ENCODE data around the gene DTNA. TPM values are rescaled to one million over a fixed set of nuclear protein-coding genes. Genes with fewer than 3 reads are reported as not detected.
"Not testable (repeated sequence)": the region's sequence is repeated elsewhere in the genome, so short reads cannot be mapped to it uniquely, and the experiment has no call there.

The DTNA gene
- total RNA-seq, 1 donor from 2014 or later, result 18.4 TPM

GRCh38 chr18:34729264-34729663, 19.2 kb downstream of the DTNA start:
- Histone ChIP-seq H3K27ac (peak overlapping the region; percentile 60), H3K4me3 (no peak overlapping the region), H3K9me3 (no peaks in the 10 kb centered on the region), H3K27me3 (no peaks in the 10 kb centered on the region), H3K4me1 (no peaks in the 10 kb centered on the region), H3K36me3 (no peaks in the 10 kb centered on the region)
- TF ChIP-seq POLR2A (IDR thresholded peaks at IDR 0.05) (no peak), POLR2AphosphoS5 (IDR thresholded peaks at IDR 0.05; ENCODE audit: insufficient read depth in 1 of 2, low read depth in 1 of 2) (no peak)
- TF ChIP-seq, protein P1, sequence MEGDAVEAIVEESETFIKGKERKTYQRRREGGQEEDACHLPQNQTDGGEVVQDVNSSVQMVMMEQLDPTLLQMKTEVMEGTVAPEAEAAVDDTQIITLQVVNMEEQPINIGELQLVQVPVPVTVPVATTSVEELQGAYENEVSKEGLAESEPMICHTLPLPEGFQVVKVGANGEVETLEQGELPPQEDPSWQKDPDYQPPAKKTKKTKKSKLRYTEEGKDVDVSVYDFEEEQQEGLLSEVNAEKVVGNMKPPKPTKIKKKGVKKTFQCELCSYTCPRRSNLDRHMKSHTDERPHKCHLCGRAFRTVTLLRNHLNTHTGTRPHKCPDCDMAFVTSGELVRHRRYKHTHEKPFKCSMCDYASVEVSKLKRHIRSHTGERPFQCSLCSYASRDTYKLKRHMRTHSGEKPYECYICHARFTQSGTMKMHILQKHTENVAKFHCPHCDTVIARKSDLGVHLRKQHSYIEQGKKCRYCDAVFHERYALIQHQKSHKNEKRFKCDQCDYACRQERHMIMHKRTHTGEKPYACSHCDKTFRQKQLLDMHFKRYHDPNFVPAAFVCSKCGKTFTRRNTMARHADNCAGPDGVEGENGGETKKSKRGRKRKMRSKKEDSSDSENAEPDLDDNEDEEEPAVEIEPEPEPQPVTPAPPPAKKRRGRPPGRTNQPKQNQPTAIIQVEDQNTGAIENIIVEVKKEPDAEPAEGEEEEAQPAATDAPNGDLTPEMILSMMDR (IDR thresholded peaks at IDR 0.05), result no peak
- intact Hi-C loops (cut with DNase I), result no loop called here
- DNase-seq (ENCODE audit: extremely low spot score in 2 of 2), result no peak

GRCh38 chr18:34729740-34730355, 19.8 kb downstream of the DTNA start:
- intact Hi-C loops (cut with DNase I), result no loop called here
- Histone ChIP-seq H3K27ac (peak overlapping the region; percentile 60), H3K4me3 (no peak overlapping the region), H3K4me1 (no peaks in the 10 kb centered on the region), H3K36me3 (no peaks in the 10 kb centered on the region), H3K9me3 (no peaks in the 10 kb centered on the region), H3K27me3 (no peaks in the 10 kb centered on the region)
- TF ChIP-seq POLR2AphosphoS5 (IDR thresholded peaks at IDR 0.05; ENCODE audit: insufficient read depth in 1 of 2, low read depth in 1 of 2) (peak in 1 of 2 donors; percentile 38), POLR2A (IDR thresholded peaks at IDR 0.05) (no peak)
- DNase-seq (ENCODE audit: extremely low spot score in 2 of 2), result no peak

- Histone ChIP-seq H3K27me3 (no peaks in the 10 kb centered on the region), H3K9me3 (no peaks in the 10 kb centered on the region), H3K4me1 (no peaks in the 10 kb centered on the region), H3K27ac (peak overlapping the region; percentile 60), H3K4me3 (no peak overlapping the region), H3K36me3 (no peaks in the 10 kb centered on the region)
- no peak for TF ChIP-seq POLR2AphosphoS5 (IDR thresholded peaks at IDR 0.05; ENCODE audit: insufficient read depth in 1 of 2, low read depth in 1 of 2)
- DNase-seq (ENCODE audit: extremely low spot score in 2 of 2), result no peak
- intact Hi-C loops (cut with DNase I), result no loop called here
These were observed 20.7 kb downstream of the DTNA start for GRCh38 chr18:34730774-34731173.

DNA sequence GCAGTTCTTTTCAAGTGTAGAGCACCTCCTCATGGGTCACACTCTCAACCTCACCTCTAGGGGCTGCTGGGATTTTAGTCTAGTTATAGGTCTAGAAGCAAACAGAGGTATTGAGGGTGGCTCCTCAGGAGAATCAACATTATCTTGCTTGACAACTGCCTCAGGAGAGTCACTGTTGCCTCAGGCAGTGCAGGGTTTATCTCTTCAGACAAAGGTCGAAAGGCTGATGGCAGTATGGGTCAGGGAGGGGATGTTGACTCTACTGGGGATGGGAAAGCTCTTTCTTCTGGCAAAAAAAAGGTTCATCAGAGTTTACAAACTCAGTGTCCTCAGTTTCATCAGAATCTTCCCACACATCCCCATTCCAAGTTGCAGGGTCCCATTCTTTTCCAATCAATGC, 24.0 kb downstream of the DTNA start:
- no peaks in the 10 kb centered on the region for H3K4me1 ChIP-seq
- TF ChIP-seq POLR2AphosphoS5 (IDR thresholded peaks at IDR 0.05; ENCODE audit: insufficient read depth in 1 of 2, low read depth in 1 of 2) (no peak), POLR2A (IDR thresholded peaks at IDR 0.05) (no peak)
- H3K36me3 ChIP-seq, result no peaks in the 10 kb centered on the region
- no peak overlapping the region for H3K27ac ChIP-seq
- no peaks in the 10 kb centered on the region for H3K27me3 ChIP-seq
- DNase-seq (ENCODE audit: extremely low spot score in 2 of 2), result no peak
- intact Hi-C loops (cut with DNase I), result no loop called here
- no peak overlapping the region for H3K4me3 ChIP-seq
- no peaks in the 10 kb centered on the region for H3K9me3 ChIP-seq

DNA sequence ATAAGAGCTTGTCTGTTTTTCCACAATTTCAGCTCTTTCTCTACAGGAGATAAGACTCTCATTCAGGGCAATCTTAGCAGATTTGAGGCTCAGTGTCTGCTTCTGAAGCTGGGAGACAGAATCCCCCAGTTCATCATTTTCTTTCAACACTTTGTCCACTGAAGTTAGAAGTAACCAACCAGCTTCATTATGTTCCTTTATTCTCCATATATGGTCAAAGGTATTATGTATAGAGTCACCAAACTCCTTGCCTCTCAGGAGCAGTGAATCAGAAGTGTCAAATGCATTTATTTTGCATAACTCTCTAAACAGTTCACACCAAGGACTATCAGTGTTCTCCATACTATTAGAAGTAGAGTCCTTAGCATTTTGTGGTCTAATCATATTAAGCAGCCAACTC, 24.4 kb downstream of the DTNA start:
- DNase-seq (ENCODE audit: extremely low spot score in 2 of 2); intact Hi-C loops (cut with DNase I); H3K27ac ChIP-seq; H3K9me3 ChIP-seq; H3K4me1 ChIP-seq; H3K4me3 ChIP-seq; H3K27me3 ChIP-seq; H3K36me3 ChIP-seq: not testable (repeated sequence)

GRCh38 chr18:34738175-34738894, 28.2 kb downstream of the DTNA start:
- Histone ChIP-seq H3K27me3 (no peaks in the 10 kb centered on the region), H3K4me1 (no peaks in the 10 kb centered on the region), H3K36me3 (no peaks in the 10 kb centered on the region), H3K4me3 (no peak overlapping the region), H3K27ac (no peak overlapping the region), H3K9me3 (no peaks in the 10 kb centered on the region)
- DNase-seq (ENCODE audit: extremely low spot score in 2 of 2), result no peak
- TF ChIP-seq POLR2AphosphoS5 (IDR thresholded peaks at IDR 0.05; ENCODE audit: insufficient read depth in 1 of 2, low read depth in 1 of 2), result no peak
- no peak for TF ChIP-seq POLR2A (IDR thresholded peaks at IDR 0.05)
- intact Hi-C loops (cut with DNase I), result no loop called here

DNA sequence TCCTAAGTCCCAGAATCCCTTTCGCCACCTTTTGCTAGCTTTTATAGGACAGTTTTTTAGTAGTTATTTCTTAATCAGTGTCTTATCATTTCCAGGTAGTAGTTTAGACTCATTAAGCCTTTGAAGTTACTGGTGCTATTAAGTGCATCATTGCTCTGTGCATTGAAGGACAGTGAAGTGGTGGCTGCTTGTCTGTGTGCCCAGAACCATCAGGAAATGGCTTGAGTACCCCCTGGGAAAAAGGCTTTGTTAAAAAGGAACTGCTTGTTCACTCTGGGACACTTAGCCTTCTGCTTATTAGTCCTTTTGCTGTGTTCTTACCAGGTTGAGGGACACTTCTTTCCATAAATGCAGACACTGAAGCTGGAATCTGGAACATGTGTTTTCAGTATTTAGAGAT, 30.0 kb downstream of the DTNA start:
- no peaks in the 10 kb centered on the region for H3K36me3 ChIP-seq
- TF ChIP-seq POLR2A (IDR thresholded peaks at IDR 0.05), result no peak
- TF ChIP-seq POLR2AphosphoS5 (IDR thresholded peaks at IDR 0.05; ENCODE audit: insufficient read depth in 1 of 2, low read depth in 1 of 2), result no peak
- TF ChIP-seq, protein P1 (IDR thresholded peaks at IDR 0.05), result no peak
- H3K27me3 ChIP-seq, result no peaks in the 10 kb centered on the region
- intact Hi-C loops (cut with DNase I), result no loop called here
- H3K4me3 ChIP-seq, result no peak overlapping the region
- no peaks in the 10 kb centered on the region for H3K4me1 ChIP-seq
- no peak for DNase-seq (ENCODE audit: extremely low spot score in 2 of 2)
- H3K9me3 ChIP-seq, result no peaks in the 10 kb centered on the region
- no peak overlapping the region for H3K27ac ChIP-seq

Measured in vagina (tissue), 2 donors.